ENCODE results near the gene GPATCH11.

The GPATCH11 gene

GRCh38 chr2:37083873-37084794 is at the start of gene GPATCH11, which contains the start of gene HEATR5B:
TSS of gene GPATCH11 (plus strand) at chr2:37084518. CDS start at chr2:37088382, 3,864 bp downstream.
TSS of gene HEATR5B (minus strand) at chr2:37084372. CDS start at chr2:37083414, 958 bp downstream.
- H3K4me3 ChIP-seq (ENCODE audit: low read depth, low read length), result peak within 1 kb of the TSS; percentile 93

DNA sequence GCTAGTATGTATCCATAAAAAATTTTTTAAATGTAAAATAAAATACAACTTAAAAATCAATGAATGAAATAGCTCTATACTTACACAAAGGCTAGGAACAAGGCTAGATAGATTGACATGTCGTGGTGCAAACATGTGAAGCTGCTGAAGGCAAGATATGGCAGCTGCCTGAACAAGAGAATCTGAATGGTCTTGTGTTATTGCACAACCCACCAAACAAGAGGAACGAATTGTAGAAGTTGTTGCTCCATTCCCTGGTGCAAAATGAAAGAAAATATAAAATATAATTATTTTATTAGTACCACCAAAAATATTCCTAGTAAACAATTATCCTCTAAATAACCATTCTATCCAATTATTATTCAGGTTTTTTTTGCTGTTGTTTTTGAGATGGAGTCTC is 46.5 kb upstream of the GPATCH11 start:
- H3K4me3 ChIP-seq (ENCODE audit: low read depth, low read length), result no peak overlapping the region

DNA sequence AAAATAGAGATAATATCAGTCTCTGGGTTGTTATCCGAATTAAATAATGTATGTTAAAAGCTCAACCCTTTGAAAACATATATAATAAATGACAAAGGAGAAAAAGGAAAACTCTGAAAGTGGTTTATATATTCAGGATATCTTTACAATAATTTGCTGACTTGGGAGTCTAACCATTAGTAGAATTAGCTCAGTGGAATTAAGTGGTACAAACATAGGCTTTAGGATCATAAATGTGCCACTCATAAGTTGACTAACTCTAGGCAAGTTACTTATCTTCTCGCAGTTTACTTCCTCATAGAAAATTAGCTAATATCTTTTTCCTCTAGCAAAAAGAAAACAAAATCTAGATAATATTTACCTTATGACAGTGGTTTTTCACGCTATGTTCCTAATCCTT is 44.7 kb upstream of the GPATCH11 start:
- no peak overlapping the region for H3K4me3 ChIP-seq (ENCODE audit: low read depth, low read length)

DNA sequence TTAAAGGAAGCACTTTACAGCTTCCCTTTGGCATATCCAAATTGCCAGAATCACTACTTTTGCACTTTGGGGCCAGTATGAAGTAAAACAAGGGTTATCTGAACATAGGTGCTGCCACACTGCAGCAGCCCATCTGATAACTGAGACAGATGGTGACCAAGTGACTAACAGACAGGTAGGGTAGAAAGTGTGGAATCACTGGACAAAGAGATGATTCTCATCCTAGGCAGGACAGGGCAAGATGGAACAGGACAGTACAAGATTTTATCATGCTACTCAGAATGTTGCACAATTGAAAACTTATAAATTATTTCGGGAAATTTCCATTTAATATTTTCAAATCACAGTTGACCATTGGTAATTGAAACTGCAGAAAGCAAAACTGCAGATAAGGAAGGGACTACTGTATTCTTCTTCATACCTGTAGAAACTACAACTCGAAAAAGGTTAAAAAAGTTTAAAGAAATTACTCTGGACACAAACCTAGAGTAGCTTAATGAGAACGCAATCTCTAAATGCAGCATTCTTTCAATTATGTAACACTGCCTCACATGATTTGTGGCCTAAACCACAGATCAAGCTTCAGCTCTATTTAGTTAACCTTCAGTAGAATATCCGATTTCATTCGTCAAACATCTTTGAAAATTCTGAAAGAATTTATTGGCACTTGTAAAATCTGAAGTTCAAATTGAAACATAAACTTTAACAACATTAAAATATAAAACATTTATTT is 31.6 kb upstream of the GPATCH11 start:
- H3K4me3 ChIP-seq (ENCODE audit: low read depth, low read length), result no peak overlapping the region

DNA sequence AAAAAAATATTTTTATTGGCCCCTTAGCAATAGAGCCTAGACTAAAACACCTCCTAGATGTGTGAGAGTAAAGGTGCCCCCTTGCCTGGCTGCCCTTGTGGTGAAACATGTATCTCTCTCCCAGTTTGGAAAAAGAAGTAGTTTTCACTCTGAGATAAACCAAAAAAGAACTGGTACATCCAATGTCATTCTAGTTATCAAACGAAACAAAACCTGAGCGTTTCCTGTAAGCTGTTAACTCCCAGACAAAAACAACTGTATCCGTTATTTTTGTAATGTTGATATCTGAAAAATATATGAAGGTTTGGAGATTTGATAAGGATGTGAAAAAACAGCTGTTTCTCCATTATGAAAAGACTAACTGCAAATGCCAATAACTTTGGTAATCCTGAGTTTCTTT is 24.5 kb upstream of the GPATCH11 start:
- no peak overlapping the region for H3K4me3 ChIP-seq (ENCODE audit: low read depth, low read length)

DNA sequence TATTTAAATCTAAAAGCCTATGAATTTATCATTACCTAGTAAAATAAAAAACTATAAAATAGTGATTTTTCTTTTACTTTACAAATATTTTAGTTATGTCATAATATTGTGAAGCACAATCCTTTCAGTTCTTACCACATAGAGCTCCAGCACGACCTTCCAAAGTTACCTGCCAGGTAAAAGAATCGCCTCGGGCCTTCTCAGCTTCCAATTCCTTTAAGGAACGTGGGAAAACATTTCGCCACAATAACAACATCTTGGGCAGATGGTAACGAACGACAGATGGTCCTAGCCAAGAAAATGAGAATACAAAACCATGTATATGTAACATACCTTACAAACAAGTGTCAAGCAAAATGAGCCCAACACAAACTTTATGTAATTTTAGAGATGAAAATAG is 23.9 kb upstream of the GPATCH11 start:
- no peak overlapping the region for H3K4me3 ChIP-seq (ENCODE audit: low read depth, low read length)

- H3K4me3 ChIP-seq (ENCODE audit: low read depth, low read length), result no peak overlapping the region
Measured at GRCh38 chr2:37061013-37061711, 23.2 kb upstream of the GPATCH11 start.

- H3K4me3 ChIP-seq (ENCODE audit: low read depth, low read length), result no peak overlapping the region
Measured at GRCh38 chr2:37061776-37062175, 22.5 kb upstream of the GPATCH11 start.

DNA sequence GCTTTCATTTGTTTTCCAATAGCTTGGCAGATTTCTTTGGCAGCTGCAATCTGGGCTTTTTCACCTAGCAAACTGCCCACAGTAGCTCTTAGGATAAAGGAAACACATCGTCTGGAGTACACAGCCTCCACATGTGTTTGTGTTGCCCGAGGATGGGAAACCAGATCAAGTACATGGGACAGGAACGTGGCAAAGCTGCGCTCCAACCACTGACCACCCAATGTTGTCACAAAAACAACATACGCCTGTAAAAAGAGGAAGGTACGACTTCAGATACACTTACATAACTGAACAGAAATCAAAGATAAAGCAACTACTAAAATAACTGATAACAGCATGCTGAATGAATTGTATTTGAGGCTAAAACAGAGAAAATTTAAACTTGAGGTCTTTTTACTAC is 15.6 kb upstream of the GPATCH11 start:
- H3K4me3 ChIP-seq (ENCODE audit: low read depth, low read length), result no peak overlapping the region

DNA sequence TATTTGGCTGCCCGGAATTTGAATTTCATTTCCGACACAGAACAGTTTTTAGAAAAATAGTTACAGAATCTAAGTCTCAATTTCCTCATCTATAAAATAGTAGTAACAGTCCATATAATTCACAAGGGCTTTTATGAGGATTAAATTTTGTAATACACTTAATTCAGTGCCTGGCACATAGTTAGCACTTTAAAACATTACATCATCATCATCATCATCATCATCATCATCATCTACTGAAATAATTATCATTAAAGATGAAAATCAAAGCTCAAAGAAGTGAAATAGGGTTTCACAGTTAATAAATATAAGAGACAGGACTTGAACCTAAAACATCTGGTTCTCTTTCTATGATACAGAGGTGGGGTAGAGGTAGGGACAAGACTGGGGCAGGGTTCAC is 13.4 kb upstream of the GPATCH11 start:
- H3K4me3 ChIP-seq (ENCODE audit: low read depth, low read length), result no peak overlapping the region

- H3K4me3 ChIP-seq (ENCODE audit: low read depth, low read length), result no peak overlapping the region
Measured at GRCh38 chr2:37080266-37080665, 4.1 kb upstream of the GPATCH11 start.

DNA sequence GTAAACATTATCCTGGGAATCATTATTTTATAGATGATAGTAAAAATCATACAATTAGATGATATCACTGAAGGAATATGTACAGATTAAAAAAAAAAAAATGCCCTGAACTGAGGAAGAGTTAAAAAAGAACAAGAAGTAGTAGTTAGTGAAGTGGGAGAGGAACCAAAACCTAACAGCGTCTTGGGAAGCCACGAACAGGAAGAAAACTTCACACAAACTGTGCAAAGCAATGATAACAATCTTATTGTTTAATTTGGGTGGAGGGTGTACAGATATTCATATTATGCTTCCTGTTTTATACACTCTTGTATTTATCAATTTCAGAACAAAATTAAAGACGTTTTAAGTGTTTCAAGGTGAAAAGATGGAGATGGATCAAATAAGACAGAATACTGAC is 3.6 kb upstream of the GPATCH11 start:
- H3K4me3 ChIP-seq (ENCODE audit: low read depth, low read length), result no peak overlapping the region

- H3K4me3 ChIP-seq (ENCODE audit: low read depth, low read length), result peak overlapping the region; percentile 93
Measured at GRCh38 chr2:37084797-37085196, 479 bp downstream of the GPATCH11 start.

DNA sequence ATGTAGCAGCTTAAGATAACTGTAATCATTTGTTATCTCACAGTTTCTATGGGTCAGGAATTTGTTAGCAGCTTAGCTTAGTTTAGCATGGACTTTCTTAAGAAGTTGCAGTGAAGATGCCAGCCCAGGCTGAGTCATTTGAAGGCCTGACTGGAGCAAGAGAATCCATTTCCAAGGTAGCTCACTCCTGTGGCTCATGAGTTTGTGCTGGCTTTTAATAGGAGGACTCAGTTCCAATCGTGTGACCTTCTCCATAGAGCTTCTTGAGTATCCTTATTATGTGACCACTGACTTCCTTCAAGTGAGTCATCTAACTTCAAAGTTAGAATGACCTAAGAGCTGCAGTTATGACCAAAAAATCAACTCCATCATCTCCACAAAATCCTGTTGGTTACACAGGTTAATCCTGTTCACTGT is 1.4 kb downstream of the GPATCH11 start:
- no peak overlapping the region for H3K4me3 ChIP-seq (ENCODE audit: low read depth, low read length)

GRCh38 chr2:37090019-37090477 is 5.7 kb downstream of the GPATCH11 start:
- no peak overlapping the region for H3K4me3 ChIP-seq (ENCODE audit: low read depth, low read length)

- H3K4me3 ChIP-seq (ENCODE audit: low read depth, low read length), result no peak overlapping the region
Measured at GRCh38 chr2:37091873-37092272, 7.6 kb downstream of the GPATCH11 start.

DNA sequence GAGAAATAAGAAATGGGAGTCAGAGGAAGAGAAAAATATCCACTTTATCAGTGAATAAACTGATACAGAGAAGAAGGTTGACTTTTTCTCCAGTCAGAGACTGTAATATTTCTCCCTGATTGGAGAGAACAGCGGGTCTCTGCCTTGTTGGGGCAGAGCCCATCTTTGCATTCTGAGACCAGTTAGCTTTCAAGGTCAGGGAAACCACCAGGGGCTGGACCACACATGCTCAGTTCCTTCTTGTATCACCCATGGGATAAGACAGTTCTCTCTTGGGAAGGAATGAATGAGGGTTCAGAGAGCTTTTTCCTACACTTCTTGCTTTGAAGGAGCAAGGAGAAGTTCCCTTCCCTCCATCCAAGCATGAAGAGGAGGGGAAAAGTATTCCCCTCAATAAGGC is 12.2 kb downstream of the GPATCH11 start:
- H3K4me3 ChIP-seq (ENCODE audit: low read depth, low read length), result no peak overlapping the region

GRCh38 chr2:37098416-37099118 is 14.2 kb downstream of the GPATCH11 start:
- no peak overlapping the region for H3K4me3 ChIP-seq (ENCODE audit: low read depth, low read length)

DNA sequence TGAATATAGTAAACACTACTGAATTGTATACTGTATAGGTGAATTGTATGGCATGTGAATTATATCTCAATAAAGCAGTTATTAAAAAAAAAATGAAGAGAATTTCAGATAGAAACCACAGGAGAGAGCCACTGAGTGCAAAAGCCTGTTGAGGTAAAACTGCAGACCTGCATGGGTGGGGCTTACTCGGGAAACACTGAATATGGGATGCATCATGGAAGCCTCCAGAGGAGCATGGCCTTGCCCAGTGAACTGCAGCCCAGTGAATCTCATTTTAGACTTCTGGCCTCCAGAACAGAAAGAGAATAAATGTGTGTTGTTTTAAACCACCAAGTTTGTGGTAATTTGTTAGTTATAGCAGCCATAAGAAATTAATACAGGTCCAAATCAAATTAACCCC is 15.7 kb downstream of the GPATCH11 start:
- no peak overlapping the region for H3K4me3 ChIP-seq (ENCODE audit: low read depth, low read length)

DNA sequence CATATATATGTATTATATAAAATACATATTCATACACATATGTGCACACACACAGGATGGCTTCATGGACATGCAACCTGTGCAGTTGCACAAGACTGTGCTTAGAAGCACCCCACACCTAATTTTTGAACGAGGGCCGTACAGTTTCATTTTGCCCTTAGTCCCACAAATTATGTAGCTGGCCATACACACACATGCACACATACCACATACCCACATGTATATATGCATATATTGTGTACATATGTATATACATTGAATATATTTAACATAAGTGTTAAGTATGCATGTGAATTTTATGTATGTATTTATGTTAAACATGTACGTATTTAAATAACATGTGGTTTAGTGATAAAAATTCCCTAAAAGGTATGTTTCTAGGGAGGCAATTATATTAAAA is 18.3 kb downstream of the GPATCH11 start:
- H3K4me3 ChIP-seq (ENCODE audit: low read depth, low read length), result no peak overlapping the region

- no peak overlapping the region for H3K4me3 ChIP-seq (ENCODE audit: low read depth, low read length)
Measured at GRCh38 chr2:37104178-37104577, 19.9 kb downstream of the GPATCH11 start.
